Stimulated activated CD8-positive, alpha-beta memory T cell treated with anti-CD3 and anti-CD28 coated beads, Interleukin-4, amount 100 ng/mL, for 24 hours (primary cell): ENCODE data around the gene PPAN.

Source experiments
- DNase-seq: peaks from one replicate; pipeline ENCODE4 v3.0.0-alpha.2; 2020; ENCODE audit warnings: low read depth

PPAN gene

GRCh38 chr19:10093295-10094186 is 12.6 kb upstream of the PPAN start:
- DNase-seq, result no peak

DNA sequence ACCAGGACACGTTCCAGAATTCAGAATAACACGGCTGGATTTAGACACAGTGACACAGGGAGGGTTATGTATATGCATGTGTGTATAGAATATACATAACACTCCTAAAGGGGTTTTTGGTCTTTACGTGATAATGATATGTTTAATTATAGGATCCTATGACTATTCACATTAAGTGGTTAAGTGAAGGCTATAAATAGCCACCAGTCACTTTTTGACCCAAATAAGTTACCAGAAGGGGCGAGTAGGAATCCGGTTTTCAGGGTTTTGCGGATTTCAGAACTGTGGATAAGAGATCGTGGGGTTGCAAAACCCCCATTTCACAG is 10.6 kb upstream of the PPAN start:
- no peak for DNase-seq

DNA sequence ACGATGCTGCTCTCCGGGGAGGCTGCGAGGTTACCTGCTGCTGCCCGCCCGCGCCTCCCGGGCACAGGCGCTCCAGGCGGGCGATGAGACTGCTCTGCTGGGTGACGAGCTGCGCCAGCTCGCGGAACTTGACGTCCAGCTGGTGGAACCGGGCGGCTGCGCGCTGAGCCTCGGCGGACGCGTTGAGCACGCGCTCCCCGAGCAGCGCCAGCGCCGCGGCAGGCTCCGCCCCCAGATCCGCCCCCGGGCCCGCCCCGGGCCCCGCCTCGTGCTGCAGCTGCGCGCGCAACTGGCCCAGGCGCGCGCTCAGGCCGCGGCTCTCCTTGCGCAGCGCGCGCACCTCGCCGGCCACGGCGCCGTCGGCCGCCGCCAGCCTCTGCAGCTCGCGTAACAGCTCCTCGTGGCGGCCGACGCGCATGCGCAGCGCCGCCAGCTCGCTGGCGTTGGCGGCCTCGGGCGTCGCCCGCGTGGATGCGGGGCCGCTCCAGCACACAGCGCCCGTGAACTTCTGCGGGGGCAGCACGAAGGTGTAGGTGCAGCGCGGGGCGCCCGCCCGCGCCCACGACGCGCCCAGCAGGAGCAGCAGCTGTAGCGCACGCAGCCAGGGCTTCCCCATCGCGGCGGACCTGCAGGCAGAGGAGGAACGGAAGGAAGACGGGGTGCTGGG is 10.1 kb upstream of the PPAN start:
- peak; percentile 80 for DNase-seq

DNA sequence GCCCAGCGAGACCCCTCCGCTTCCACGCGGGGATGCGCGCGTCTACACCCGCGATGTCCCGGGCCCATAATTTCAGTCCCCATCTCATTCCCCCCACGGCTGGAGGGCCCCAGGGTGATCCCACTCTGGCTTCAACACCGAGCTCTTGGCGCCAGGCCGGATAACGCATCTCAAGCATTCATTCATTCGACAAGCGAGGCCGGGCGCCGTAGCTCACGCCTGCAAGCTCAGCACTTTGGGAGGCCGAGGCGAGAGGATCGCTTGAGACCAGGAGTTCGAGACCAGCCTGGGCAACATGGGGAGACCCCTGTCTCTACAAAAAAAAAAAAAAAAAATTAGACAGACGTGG is 9.6 kb upstream of the PPAN start:
- no peak for DNase-seq

- no peak for DNase-seq
Observed at GRCh38 chr19:10100163-10100785, 5.9 kb upstream of the PPAN start.

GRCh38 chr19:10102787-10103236 is 3.4 kb upstream of the PPAN start:
- DNase-seq, result no peak

- no peak for DNase-seq
Observed at GRCh38 chr19:10104130-10104513, 2.0 kb upstream of the PPAN start.

- peak; percentile 67 for DNase-seq
Observed at GRCh38 chr19:10104665-10105508, 1.3 kb upstream of the PPAN start.

DNA sequence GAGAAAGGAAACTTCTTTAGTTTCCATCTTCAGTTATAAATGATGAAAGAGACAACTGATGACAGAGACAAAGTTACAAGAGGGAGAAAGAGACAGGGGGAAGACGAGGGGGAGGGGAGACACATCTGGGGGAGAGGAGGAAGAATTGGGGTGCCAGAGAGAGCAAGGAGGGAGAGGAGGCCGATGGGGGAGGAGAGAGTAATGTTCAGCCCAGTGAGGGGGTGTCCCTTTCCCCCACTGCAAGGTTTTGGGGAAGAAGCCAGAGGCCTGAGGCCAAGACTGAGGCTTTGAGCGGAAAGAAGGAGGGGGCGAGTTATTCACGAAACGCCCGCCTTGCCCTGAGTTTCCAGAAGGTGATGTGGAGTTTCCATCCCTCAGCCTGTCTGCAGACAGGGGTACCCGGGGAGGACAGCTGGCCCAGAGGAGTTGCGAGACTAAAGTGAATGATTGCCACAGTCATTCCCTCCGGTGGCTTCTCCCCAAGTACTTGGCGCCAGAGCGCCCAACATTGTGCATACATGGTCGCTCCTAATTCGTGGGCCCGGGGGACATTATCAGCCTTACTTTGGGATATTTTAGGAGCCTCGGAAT is 558 bp upstream of the PPAN start:
- peak; percentile 69 for DNase-seq

- DNase-seq, result no peak
Observed at GRCh38 chr19:10107254-10107653, 1.1 kb downstream of the PPAN start.

GRCh38 chr19:10107817-10108367 is 1.7 kb downstream of the PPAN start:
- DNase-seq, result no peak

DNA sequence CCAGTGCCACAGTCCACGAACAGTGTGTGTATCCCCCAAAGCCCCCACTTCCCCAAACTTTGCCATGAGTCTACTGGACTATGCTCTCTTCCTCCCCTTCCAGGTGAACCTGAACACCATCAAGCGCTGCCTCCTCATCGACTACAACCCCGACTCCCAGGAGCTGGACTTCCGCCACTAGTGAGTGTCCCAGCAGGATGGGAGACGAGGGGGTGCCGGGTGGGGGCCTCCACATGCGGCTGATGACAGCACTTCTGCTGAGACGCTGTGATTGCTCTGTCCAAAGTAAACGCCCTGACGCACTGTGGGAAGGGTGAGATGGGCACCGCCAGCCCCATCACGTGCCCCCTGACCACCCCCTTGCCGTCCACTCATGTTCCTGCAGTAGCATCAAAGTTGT is 3.4 kb downstream of the PPAN start:
- no peak for DNase-seq

- no peak for DNase-seq
Observed at GRCh38 chr19:10110076-10110971, 4.2 kb downstream of the PPAN start.

DNA sequence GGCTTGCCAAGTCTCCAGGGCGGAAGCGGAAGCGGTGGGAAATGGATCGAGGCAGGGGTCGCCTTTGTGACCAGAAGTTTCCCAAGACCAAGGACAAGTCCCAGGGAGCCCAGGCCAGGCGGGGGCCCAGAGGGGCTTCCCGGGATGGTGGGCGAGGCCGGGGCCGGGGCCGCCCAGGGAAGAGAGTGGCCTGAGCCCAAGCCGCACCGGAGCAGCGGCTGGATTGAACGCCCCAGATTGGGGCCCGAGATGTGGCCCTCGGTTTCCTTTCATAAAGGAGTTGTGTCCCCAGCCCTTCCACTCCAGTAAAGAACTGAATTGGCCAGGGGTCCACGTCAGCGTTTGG is 4.8 kb downstream of the PPAN start:
- no peak for DNase-seq

DNA sequence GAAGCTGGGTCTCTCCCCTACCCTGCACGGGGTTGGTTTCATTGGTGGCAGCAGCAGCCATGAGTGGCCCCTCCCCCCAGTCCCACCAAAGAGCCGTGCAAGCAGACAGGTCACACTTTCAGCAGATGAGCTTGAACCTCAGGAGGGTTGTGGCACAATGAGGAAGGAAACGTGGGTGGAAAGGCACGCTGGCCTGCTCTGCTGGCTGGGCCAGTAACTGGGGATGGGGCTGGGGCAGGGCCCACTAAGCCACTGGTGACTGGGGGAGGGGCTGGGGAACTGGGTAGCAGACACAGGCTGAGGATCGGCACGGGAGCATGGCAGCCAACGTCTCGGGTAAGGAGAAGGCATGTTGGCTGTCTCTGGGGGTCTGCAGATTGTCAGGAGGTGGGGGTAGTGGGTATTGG is 5.2 kb downstream of the PPAN start, which contains the start of gene P2RY11:
P2RY11 (plus strand) TSS at position 289 of the 407 bp plus-strand sequence; CDS start at position 318, 29 bp downstream.
- DNase-seq, result peak; percentile 47

DNA sequence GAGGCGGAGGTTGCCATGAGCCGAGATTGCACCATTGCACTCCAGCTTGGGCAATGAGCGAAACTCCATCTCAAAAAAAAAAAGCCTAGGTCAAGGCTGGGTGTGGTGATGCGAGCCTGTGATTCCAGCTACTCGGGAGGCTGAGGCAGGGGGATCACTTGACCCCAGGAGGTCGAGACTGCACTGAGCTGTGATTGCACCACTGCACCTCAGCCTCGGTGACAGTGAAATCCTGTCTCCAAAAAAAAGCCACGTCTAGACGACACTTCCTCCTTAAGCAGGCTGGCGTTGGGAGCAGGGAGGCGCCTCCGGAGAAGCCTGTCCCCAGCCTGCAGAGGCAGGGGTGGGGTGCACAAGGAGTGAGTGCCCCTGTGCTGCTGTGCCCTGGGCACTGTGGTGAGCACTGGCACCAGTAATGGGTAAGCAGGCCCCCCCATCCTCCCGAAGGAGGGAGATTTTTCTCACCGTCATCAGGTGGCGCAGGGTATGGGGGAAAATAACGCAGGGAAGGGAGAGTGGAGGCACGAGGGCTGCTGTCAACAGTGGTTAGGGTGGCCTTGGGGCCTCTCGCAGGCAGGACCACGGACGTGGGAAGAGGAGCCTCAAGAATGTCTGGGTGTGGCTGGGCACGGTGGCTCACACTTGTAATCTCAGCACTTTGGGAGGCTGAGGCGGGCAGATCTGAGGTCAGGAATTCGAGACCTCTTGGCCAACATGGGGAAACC is 6.0 kb downstream of the PPAN start:
- DNase-seq, result peak; percentile 61

DNA sequence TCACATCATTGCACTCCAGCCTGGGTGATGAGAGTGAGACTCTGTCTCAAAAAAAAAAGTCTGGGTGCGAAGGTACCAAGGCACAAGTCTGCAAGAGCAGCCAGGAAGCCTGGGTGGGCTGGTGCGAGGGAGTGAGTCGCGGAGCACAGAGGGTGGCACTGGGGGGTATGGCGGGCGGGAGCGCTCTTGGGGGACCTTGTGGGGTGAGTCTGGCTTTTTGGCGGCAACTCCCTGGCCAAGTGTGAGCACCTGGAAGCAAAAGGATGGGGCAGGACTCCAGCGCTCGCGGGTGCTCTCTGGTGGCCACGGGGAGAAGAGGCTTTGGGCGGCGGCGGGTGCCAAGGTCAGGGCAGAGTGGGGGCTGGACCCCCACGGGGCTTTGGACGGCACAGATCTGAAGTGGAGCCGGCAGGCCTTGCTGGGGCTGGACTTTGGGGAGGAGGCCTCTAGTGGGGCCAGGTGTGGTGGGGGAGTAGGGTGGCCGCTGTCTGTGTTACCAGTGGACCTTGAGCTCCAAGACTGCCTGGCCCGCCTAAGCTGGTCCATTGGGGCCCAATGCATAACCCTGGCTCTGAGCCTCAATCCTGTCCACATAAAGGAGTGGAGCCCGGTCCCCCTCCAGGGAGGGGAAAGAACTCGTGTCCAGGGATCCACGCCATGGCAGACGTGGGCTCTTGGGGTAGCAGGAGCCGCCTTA is 6.9 kb downstream of the PPAN start:
- DNase-seq, result peak; percentile 64

- DNase-seq, result no peak
Observed at GRCh38 chr19:10113592-10113963, 7.4 kb downstream of the PPAN start.

- DNase-seq, result no peak
Observed at GRCh38 chr19:10113964-10114650, 7.9 kb downstream of the PPAN start.
